Psoas muscle (tissue), 8 donors: Measurements from ENCODE around the gene COX10. TPM values are rescaled to one million over a fixed set of nuclear protein-coding genes. Genes with fewer than 3 reads are reported as not detected.

Experiments used
- ATAC-seq, 4 donors: fragments of 200-7000 bp; cut with Tn5 transposase; one replicate each; pipeline ENCODE4 v1.9.1; 2020; ENCODE audit warnings: moderate library complexity in 3 of 4, mild to moderate bottlenecking in 2 of 4
- DNase-seq, 2 donors: peaks; one replicate each; pipeline ENCODE4 v3.0.0-alpha.2; 2020
- H3K27ac ChIP-seq: fragments of 200-600 bp; one replicate; pipeline ENCODE4 v1.8.0; 2022
- H3K27me3 ChIP-seq, 3 donors: fragments of 200-600 bp in 1 of 3; one replicate each; pipeline versions ENCODE4 v1.6.1 to v1.8.0; 2013 to 2022; ENCODE audit warnings: low read length in 2 of 3, mild to moderate bottlenecking in 2 of 3, moderate library complexity in 1 of 3; ENCODE audit not compliant: insufficient read depth in 3 of 3
- H3K36me3 ChIP-seq, 2 donors: fragments of 200-600 bp in 1 of 2; one replicate each; pipeline versions ENCODE4 v1.6.1 to v1.8.0; 2013 to 2022; ENCODE audit warnings: low read depth in 1 of 2, mild to moderate bottlenecking in 1 of 2, moderate library complexity in 1 of 2; ENCODE audit not compliant: insufficient read depth in 1 of 2
- H3K4me1 ChIP-seq: fragments of 200-600 bp; one replicate; pipeline ENCODE4 v1.8.0; 2022
- H3K4me3 ChIP-seq: fragments of 200-600 bp; one replicate; pipeline ENCODE4 v1.8.0; 2022; ENCODE audit warnings: mild to moderate bottlenecking
- H3K9me3 ChIP-seq: fragments of 200-600 bp; one replicate; pipeline ENCODE4 v1.8.0; 2022
- CTCF ChIP-seq: fragments of 200-600 bp; IDR thresholded peaks from one replicate; pipeline ENCODE4 v1.8.0; 2022; ENCODE audit warnings: antibody characterized with exemption
- WGBS, 3 donors: extraction: QIAGEN DNeasy Blood & Tissue Kit; methylation state at CpG; one replicate each; pipeline versions ENCODE4 v1.1.6 to v1.1.7; 2013; 5-methylcytosine and 5-hydroxymethylcytosine counted together
- intact Hi-C, 2 donors: fragments of 100-400 bp; cut with DNase I; formaldehyde crosslinking; loops; one replicate each; pipeline versions ENCODE4 v1.11.0 to v1.14.2; 2022
- polyA plus RNA-seq, 3 donors: library from polyadenylated mRNA; stranded (reverse); fragments of 200-250 nt; gene quantifications; one replicate each; pipeline ENCODE4 v1.2.3, GENCODE V29; 2013
- total RNA-seq, 4 donors: library from RNA; stranded (reverse); fragmentation: NEBNext Ultra II Directional in 2 of 4; extraction: Animal tissue kit (Norgen Biotek cat#: 25700) in 2 of 4; gene quantifications; one replicate each; pipeline versions ENCODE4 v1.2.1 to v1.2.4, GENCODE V29; 2021 to 2023
- donor health status: healthy with polysubstance abuse.
- donor health status: DM: no; HTN: no; CAD: no; lungs with moderate emphysema.
- donor health status: Bipolar disorder and iron deficiency.
- donor health status: healthy.
- donor health status: DM: yes; HTN: yes; CAD: no.
- donor health status: DM: no; HTN: no; CAD: no.
- donor health status: DM: no; HTN: no; CAD: no.
- donor health status: DM: yes; HTN: yes; CAD: no.

Gene COX10
- total and polyA plus RNA-seq, 7 donors: 31.5 to 77.1 (median 60.5) TPM

DNA sequence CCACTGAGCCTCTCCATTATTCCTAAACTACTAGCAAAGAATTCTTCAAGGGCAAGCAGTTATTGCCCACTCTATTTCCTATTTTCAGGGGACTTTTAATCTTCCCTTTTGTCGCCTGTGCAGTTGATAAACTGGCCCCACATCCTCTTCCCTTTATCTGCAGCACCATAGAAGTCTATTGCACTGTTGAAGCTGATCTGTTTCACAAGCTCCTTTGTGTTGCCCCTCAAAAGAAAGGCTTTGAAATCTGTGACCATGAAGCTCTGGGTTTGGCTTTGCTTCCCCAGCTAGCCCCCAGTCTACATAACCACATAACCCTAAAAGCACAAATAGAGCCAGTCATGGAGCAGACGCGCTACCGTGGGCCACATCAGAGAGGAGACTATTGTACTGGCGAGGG lies 130.3 kb downstream of the COX10 start:
- 96 to 99% (median 98%) methylated on average over 5 of the region's 5 CpGs for WGBS, 3 donors
- TF ChIP-seq CTCF: no peak
- H3K27ac ChIP-seq: no peak overlapping the region

GRCh38 chr17:14200354-14200753 lies 131.1 kb downstream of the COX10 start:
- H3K27me3 ChIP-seq: no peaks in the 10 kb centered on the region
- no peak for TF ChIP-seq CTCF
- no peak overlapping the region for H3K4me3 ChIP-seq
- H3K9me3 ChIP-seq: no peaks in the 10 kb centered on the region
- H3K36me3 ChIP-seq: peaks cover 0 to 4% of the 10 kb centered on the region in 2 donors
- H3K4me1 ChIP-seq: peaks cover 3% of the 10 kb centered on the region
- intact Hi-C loops: no loop called here
- DNase-seq (no peak), ATAC-seq (no peak)
- 78 to 81% (median 79%) methylated on average over 4 of the region's 4 CpGs for WGBS, 3 donors
- H3K27ac ChIP-seq: no peak overlapping the region

More for the DNA sequence above, 130.3 kb downstream of the COX10 start:
- intact Hi-C loops: no loop called here
- ATAC-seq: no peak
- Histone ChIP-seq H3K9me3 (no peaks in the 10 kb centered on the region), H3K4me1 (peaks cover 3% of the 10 kb centered on the region), H3K36me3 (peaks cover 0 to 4% of the 10 kb centered on the region in 2 donors), H3K27me3 (no peaks in the 10 kb centered on the region), H3K4me3 (no peak overlapping the region)
- no peak for DNase-seq

GRCh38 chr17:14201021-14201987 lies 132.0 kb downstream of the COX10 start:
- DNase-seq (no peak), ATAC-seq (no peak)
- Histone ChIP-seq H3K4me3 (no peak overlapping the region), H3K4me1 (peaks cover 9% of the 10 kb centered on the region), H3K27ac (no peak overlapping the region), H3K36me3 (peaks cover 0 to 4% of the 10 kb centered on the region in 2 donors), H3K9me3 (no peaks in the 10 kb centered on the region), H3K27me3 (no peaks in the 10 kb centered on the region)
- intact Hi-C loops: no loop called here
- TF ChIP-seq CTCF: no peak
- WGBS, 3 donors: 67 to 71% (median 67%) methylated on average over 10 of the region's 10 CpGs

GRCh38 chr17:14201988-14202380 lies 132.7 kb downstream of the COX10 start:
- WGBS, 3 donors: 94 to 99% (median 96%) methylated on average over 4 of the region's 4 CpGs
- Histone ChIP-seq H3K9me3 (no peaks in the 10 kb centered on the region), H3K27me3 (no peaks in the 10 kb centered on the region), H3K36me3 (peaks cover 0 to 6% of the 10 kb centered on the region in 2 donors), H3K27ac (no peak overlapping the region), H3K4me1 (peaks cover 9% of the 10 kb centered on the region), H3K4me3 (no peak overlapping the region)
- TF ChIP-seq CTCF: no peak
- ATAC-seq (no peak), DNase-seq (no peak)
- intact Hi-C loops: no loop called here
